Suprapubic skin (tissue), 4 donors: Measurements from ENCODE around the gene SCARB1. TPM values are rescaled to one million over a fixed set of nuclear protein-coding genes. Genes with fewer than 3 reads are reported as not detected.
A peak's percentile ranks its signal among the peaks of the same experiment; 100 is the strongest.

Experiments used
- DNase-seq, 2 donors: peaks; one replicate each; pipeline ENCODE4 v3.0.0-alpha.2; 2019; ENCODE audit warnings: low spot score in 2 of 2
- H3K27ac ChIP-seq: fragments of 200-600 bp; sonication (generic); one replicate; pipeline ENCODE4 v1.5.1; 2019
- H3K27me3 ChIP-seq: fragments of 200-600 bp; sonication (generic); one replicate; pipeline ENCODE4 v1.5.1; 2019
- H3K36me3 ChIP-seq: fragments of 200-600 bp; sonication (generic); one replicate; pipeline ENCODE4 v1.5.1; 2019
- H3K4me1 ChIP-seq: fragments of 200-600 bp; sonication (generic); one replicate; pipeline ENCODE4 v1.5.1; 2019
- H3K4me3 ChIP-seq: fragments of 200-600 bp; sonication (generic); one replicate; pipeline ENCODE4 v1.5.1; 2019; ENCODE audit warnings: mild to moderate bottlenecking
- H3K9me3 ChIP-seq: fragments of 200-600 bp; sonication (generic); one replicate; pipeline ENCODE4 v1.5.1; 2019
- EP300 ChIP-seq: sonication (generic); formaldehyde crosslinking; IDR thresholded peaks from one replicate; pipeline ENCODE4 v1.6.1; 2017; ENCODE audit warnings: antibody characterized with exemption
- POLR2A ChIP-seq, 2 donors: fragments of 450-650 bp; IDR thresholded peaks; one replicate each; pipeline ENCODE4 v1.6.1; 2017; ENCODE audit warnings: antibody characterized with exemption in 2 of 2, mild to moderate bottlenecking in 2 of 2, moderate library complexity in 2 of 2
- POLR2AphosphoS5 ChIP-seq, 3 donors: sonication (generic); formaldehyde crosslinking; IDR thresholded peaks; one replicate each; pipeline ENCODE4 v1.6.1; 2017; ENCODE audit warnings: antibody characterized with exemption in 3 of 3
- WGBS: methylation state at CpG from one replicate; pipeline ENCODE4 v1.1.5; 2018; 5-methylcytosine and 5-hydroxymethylcytosine counted together
- total RNA-seq, 4 donors: library from RNA; depleted of rRNA; stranded (reverse); fragments of >200 nt; gene quantifications; one replicate each; pipeline ENCODE4 v1.1.0, GENCODE V29; 2016
- TF ChIP-seq, protein P1 (sequence below), 2 donors: fragments of 200-600 bp in 1 of 2; fragments of 450-650 bp in 1 of 2; sonication (generic) in 1 of 2; IDR thresholded peaks; one replicate each; pipeline ENCODE4 v1.5.1; 2016 to 2019; ENCODE audit warnings: antibody characterized with exemption in 2 of 2, mild to moderate bottlenecking in 1 of 2, moderate library complexity in 1 of 2

The SCARB1 gene
- total RNA-seq, 4 donors from 2014 or later = 25.6 to 38.1 (median 29.0) TPM

DNA sequence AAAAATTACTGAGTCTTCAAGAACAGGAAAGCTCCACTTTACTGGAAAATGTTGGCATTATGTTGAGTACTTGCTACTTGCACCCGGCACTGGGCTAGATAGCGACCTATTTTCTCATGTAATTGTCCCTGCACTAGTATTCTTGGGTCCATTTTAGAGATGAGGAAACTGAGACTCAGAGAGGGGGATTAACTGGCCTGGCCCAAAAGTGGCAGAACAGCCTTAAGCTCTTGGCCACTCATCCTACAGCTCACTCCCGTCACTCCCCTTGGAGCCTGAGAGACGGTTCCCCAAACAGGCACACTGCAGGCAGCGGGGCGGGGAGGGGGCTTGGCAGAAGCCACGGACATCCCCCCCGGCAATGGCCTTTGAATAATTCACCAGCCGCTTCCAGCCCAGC lies 113.9 kb downstream of the SCARB1 start:
- no peaks in the 10 kb centered on the region for H3K9me3 ChIP-seq
- H3K4me3 ChIP-seq = no peak overlapping the region
- no peaks in the 10 kb centered on the region for H3K27me3 ChIP-seq
- TF ChIP-seq EP300 = no peak
- WGBS = 75% methylated on average over 7 of the region's 9 CpGs
- H3K27ac ChIP-seq = no peak overlapping the region
- H3K4me1 ChIP-seq = peaks cover 44% of the 10 kb centered on the region
- DNase-seq = no peak
- H3K36me3 ChIP-seq = no peaks in the 10 kb centered on the region

DNA sequence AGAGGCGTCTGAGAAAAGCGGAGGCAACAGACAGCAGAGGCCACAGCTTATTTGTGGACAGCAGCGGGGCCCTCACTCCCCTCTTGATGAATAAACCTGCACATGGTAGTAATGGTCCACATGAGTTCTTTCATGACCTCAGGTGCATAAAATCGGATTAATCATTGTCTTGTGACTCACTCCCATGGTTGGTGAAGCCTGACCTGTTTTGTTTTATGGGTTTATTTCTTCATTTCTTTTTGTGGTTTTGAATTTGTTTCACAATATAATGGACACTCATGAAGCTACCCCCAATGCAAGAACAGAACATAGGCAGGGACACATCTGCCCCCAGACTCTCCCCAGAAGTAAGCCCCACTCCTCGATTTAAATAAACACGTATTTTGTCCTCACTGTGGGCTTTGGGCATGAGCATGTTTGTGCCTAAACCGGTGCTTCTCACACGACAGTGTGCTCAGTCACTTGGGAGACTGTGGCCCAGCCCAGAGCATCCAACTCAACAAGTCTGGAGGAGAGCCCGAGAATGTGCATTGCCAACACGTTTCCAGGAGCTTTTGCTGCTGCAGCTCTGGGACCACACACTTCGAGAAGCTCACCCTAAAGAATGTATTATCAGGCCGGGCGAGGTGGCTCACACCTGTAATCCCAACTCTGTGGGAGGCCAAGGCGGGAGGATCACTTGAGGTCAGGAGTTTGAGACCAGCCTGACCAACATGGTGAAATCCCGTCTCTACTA lies 116.1 kb downstream of the SCARB1 start:
- H3K4me1 ChIP-seq = peaks cover 36% of the 10 kb centered on the region
- H3K4me3 ChIP-seq = no peak overlapping the region
- H3K36me3 ChIP-seq = no peaks in the 10 kb centered on the region
- no peaks in the 10 kb centered on the region for H3K27me3 ChIP-seq
- H3K9me3 ChIP-seq = no peaks in the 10 kb centered on the region
- 81% methylated on average over 15 of the region's 15 CpGs for WGBS
- H3K27ac ChIP-seq = peak overlapping the region; percentile 83
- TF ChIP-seq POLR2AphosphoS5 (IDR thresholded peaks at IDR 0.05) = peak in 1 of 3 donors; percentile 9
- TF ChIP-seq EP300 = no peak
- no peak for DNase-seq

- Histone ChIP-seq H3K27me3 (no peaks in the 10 kb centered on the region), H3K36me3 (no peaks in the 10 kb centered on the region), H3K9me3 (no peaks in the 10 kb centered on the region), H3K4me1 (peaks cover 30% of the 10 kb centered on the region), H3K4me3 (no peak overlapping the region), H3K27ac (peak overlapping the region; percentile 83)
- DNase-seq = no peak
- WGBS = 93% methylated on average over 10 of the region's 10 CpGs
- no peak for TF ChIP-seq EP300
- TF ChIP-seq POLR2A (IDR thresholded peaks at IDR 0.05) = no peak
- TF ChIP-seq, protein P1, sequence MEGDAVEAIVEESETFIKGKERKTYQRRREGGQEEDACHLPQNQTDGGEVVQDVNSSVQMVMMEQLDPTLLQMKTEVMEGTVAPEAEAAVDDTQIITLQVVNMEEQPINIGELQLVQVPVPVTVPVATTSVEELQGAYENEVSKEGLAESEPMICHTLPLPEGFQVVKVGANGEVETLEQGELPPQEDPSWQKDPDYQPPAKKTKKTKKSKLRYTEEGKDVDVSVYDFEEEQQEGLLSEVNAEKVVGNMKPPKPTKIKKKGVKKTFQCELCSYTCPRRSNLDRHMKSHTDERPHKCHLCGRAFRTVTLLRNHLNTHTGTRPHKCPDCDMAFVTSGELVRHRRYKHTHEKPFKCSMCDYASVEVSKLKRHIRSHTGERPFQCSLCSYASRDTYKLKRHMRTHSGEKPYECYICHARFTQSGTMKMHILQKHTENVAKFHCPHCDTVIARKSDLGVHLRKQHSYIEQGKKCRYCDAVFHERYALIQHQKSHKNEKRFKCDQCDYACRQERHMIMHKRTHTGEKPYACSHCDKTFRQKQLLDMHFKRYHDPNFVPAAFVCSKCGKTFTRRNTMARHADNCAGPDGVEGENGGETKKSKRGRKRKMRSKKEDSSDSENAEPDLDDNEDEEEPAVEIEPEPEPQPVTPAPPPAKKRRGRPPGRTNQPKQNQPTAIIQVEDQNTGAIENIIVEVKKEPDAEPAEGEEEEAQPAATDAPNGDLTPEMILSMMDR (IDR thresholded peaks at IDR 0.05) = no peak
- no peak for TF ChIP-seq POLR2AphosphoS5 (IDR thresholded peaks at IDR 0.05)
These were observed 116.8 kb downstream of the SCARB1 start for GRCh38 chr12:124746649-124747425.

- TF ChIP-seq EP300 (no peak), POLR2AphosphoS5 (IDR thresholded peaks at IDR 0.05) (peak in 2 of 3 donors; percentile 89 to 90)
- H3K36me3 ChIP-seq = no peaks in the 10 kb centered on the region
- no peaks in the 10 kb centered on the region for H3K9me3 ChIP-seq
- peaks cover 30% of the 10 kb centered on the region for H3K4me1 ChIP-seq
- H3K27me3 ChIP-seq = no peaks in the 10 kb centered on the region
- peak overlapping the region; percentile 83 for H3K27ac ChIP-seq
- WGBS = 5% methylated on average over 22 of the region's 25 CpGs
- DNase-seq = peak; percentile 95 to 96
- H3K4me3 ChIP-seq = no peak overlapping the region
These were observed 117.6 kb downstream of the SCARB1 start for GRCh38 chr12:124745891-124746570.

DNA sequence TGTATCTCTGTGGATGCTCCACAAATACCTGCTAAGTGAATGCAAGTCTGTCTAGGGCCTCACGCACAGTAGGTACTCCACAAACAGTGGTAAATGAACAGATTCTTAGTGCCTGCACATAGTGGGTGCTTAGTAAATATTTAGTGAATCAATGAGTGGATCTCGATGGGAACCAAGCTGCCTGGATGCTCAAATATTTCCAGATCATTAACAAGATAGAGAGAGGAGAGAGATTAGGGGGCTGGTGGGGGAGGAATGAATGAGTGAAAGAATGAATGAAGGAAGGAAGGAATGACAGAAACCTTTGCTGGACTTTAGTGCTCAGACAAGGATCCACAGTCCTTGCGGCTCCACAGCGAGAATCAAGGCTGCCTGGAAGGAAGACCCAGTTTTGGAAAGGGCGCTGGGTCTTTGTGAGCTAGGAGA lies 118.2 kb downstream of the SCARB1 start:
- TF ChIP-seq, protein P1 (IDR thresholded peaks at IDR 0.05) = no peak
- TF ChIP-seq POLR2AphosphoS5 (IDR thresholded peaks at IDR 0.05) (no peak), POLR2A (IDR thresholded peaks at IDR 0.05) (no peak), EP300 (no peak)
- Histone ChIP-seq H3K9me3 (no peaks in the 10 kb centered on the region), H3K4me1 (peaks cover 30% of the 10 kb centered on the region), H3K4me3 (no peak overlapping the region), H3K27me3 (no peaks in the 10 kb centered on the region), H3K27ac (peak overlapping the region; percentile 83), H3K36me3 (no peaks in the 10 kb centered on the region)
- 40% methylated on average over 5 of the region's 5 CpGs for WGBS
- DNase-seq = no peak

DNA sequence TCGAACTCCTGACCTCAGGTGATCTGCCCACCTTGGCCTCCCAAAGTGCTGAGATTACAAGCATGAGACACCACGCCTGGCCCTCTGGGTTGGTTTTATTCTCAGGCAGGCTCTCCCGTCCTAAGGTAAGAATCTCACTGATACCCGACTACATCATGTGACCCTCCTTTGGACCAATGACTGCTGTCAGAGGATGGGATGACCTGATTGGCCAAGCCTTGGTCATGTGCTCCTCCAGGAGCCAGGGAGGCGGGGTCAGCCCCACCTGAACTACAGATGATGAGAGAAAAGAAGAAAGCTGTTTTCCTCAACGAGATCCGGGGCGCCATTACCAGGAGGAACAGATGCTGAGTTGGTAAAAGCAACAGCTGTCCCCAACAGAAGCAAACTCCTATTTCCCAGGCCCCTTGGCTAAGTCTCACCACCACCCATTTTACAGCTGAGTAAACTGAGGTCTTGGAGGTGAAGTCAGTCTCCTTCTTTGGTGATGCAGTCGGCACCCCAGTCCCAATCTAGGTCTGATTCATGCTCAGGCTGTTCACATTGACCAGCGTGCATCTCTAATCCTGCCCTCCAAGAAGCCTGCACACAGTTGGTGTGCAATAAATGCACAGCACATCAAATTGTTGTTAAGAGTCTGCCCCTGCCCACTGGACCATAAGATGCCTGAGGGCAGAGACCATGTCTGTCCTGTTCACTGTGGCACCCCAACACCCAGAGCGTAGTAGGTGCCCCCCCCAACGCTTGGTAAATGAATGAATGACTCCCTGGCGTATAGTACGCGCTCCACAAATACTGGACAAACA lies 118.8 kb downstream of the SCARB1 start:
- WGBS = 93% methylated on average over 13 of the region's 15 CpGs
- peaks cover 30% of the 10 kb centered on the region for H3K4me1 ChIP-seq

More for the DNA sequence above, 118.8 kb downstream of the SCARB1 start:
- TF ChIP-seq EP300 (no peak), POLR2A (IDR thresholded peaks at IDR 0.05) (no peak), POLR2AphosphoS5 (IDR thresholded peaks at IDR 0.05) (no peak)
- TF ChIP-seq, protein P1 (IDR thresholded peaks at IDR 0.05) = no peak
- Histone ChIP-seq H3K36me3 (no peaks in the 10 kb centered on the region), H3K9me3 (no peaks in the 10 kb centered on the region), H3K27me3 (no peaks in the 10 kb centered on the region), H3K27ac (peak overlapping the region; percentile 83), H3K4me3 (no peak overlapping the region)
- no peak for DNase-seq
